Measurements from ENCODE around the gene APBA2.

Gene APBA2

DNA sequence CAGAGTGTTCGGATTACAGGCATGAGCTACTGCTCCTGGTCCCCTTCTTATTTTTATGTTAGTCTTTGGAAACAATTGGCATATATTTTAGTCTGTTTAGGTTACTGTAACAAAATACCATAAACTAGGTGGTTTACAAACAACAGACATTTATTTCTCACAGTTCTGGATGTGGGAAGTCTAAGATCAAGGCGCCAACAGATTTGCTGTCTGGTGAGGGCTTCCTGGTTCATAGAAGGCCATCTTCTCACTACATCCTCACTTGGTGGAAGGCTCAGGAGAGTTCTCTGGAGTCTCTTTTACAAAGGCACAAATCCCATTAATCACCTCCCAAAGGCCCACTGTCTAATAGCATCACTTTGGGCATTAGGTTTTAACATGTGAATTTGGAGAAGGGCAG lies 101.0 kb downstream of the APBA2 start:
- no peak for DNase-seq

DNA sequence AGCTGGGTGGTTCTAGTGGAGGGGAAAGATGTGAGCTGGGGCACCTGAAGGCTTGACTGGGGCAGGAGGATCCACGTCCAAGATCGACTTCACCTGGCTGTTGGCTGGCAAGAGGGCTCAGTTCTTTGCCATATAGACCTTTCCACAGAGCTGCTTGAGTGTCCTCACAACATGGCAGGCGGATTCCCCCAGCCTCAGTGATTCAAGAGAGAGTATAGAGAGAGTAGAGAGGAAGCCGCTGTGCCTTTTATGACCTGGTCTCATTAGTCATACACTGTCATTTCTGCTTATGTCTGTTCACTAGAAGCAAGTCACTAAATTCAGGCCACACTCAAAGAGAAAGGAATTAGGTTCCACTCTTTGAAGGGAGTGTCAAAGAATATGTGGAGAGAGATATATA lies 101.6 kb downstream of the APBA2 start:
- no peak for DNase-seq

DNA sequence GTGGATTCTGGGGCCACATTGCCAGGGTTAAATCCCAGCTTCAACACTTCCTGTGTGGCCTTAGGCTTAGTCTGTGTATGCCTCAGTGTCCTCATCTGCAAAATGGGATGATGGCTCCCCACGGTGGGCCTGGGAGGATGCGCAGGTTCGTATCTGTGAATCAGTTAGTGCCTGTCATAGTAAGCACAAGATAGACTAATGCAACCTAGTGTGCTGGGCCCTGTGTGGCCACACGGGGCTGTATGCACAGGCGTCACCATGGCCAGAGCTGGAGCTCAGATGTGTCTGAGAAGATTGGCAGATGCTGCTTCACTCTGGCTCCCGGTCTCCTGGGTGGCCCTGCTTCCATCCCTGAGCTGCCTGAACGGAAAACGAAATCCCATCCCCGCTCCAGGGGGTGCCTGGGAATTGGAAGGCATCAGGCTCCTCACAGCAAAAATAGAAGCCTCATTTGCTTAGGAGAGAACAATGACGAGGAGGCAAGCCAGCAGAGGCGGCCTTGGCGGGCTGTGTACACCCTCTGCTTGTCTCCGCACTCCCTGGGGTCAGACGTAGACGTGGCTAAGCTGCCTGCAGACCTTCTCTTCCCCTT lies 103.6 kb downstream of the APBA2 start:
- peak in 1 of 2 experiments; percentile 60 for DNase-seq

DNA sequence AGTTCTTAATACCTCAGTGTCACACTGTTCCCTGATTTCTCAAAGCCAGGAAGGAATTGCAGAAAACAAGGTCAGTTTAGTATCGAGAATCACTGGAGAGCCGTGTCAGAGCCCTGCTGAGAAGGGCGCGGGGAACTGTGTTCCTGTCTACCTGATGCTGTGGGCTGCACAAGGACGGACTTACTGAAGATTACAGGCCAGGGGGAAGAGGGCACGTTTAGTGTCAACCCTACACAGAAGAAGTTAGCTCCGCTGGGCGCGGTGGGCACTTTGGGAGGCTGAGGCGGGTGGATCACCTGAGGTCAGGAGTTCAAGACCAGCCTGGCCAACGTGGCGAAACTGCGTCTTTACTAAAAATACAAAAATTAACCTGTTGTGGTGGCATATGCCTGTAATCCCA lies 104.1 kb downstream of the APBA2 start:
- no peak for DNase-seq

DNA sequence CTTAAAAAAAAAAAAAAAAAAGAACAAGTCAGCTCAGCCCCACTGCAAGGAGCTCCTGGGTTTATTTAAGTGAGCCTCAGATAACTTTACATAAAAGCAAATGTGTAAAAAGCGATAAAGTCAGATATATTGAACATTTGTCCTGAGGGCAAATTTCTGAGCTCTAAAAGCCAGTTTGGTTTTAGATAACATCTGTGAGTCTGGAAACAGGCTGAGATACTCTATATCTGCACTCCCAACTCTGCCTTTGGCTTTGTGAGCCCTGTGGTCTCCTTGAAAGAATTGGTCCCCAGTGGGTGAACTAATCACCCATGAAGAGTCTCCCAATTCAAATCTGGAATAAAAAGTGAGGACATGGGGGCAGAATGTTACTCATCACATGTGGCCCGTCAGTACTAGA lies 104.6 kb downstream of the APBA2 start:
- no peak for DNase-seq

DNA sequence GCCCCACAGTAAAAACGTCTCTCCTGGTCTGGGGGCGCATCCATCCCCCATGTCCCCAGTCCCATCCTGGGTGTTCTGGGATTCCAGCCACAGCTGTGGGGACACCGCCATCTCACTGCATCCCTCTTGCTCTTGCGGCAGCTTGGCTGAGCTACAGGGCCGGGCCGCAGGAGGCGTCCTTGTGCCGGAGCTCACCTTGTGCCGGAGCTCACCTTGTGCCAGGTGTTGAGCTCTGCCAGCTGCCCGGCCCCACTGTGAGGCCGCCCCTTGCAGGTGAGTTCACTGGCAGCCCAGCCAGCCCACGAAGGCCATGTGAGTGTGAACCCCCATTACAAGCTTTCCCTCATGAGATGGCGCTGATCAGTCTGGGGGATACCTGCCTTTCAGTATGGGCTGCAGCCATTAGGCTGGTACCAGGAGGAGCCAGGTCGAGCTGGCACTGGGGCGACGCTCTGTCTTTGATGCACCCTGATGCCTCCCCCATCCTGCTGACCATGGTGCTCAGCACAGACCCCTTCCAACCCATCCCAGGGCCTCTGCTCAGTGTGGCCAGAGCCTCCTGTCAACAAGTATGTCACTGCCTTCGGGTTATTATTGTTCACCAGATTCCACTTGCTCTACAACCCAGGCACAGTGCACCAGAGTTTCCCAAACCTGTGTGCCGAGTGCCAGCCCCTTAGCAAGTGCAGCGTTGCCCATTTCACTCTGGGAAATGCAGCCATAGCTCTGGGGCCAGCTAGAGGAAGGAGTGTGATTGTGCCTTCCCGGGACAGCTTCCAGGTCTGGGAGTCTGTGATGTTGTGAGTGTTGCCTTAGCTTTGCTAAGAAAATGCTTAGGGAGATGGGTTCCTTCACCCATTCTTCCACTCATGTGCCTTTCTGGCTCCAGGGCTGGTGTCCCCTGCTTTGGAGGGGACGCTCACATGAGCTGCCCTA lies 105.7 kb downstream of the APBA2 start:
- no peak for DNase-seq

DNA sequence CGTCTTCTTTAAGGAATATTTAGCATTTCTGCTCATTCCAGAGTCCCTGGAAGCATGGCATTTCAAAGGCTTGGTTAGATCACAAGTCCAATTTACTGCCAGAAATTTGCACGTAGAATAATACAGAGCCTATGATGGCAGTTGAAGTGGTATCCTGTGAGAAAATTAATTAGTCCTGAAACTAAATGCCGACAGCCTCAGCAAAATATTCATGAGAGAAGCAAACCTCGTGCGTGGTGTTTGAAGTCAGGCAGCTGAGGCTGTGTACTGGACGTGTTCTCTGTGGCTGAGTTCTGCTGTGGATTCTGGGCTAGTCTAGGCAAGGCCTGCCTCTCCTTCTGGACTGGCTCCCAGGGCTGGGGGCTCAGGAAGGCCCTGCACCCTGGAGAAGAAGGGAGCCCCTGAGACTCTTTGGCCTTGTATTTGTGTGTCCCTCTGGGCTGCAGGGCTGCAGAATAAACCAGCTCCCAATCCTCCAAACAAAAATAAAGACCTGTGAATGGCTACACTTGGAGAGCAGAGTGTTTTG lies 106.6 kb downstream of the APBA2 start:
- DNase-seq, result no peak

DNA sequence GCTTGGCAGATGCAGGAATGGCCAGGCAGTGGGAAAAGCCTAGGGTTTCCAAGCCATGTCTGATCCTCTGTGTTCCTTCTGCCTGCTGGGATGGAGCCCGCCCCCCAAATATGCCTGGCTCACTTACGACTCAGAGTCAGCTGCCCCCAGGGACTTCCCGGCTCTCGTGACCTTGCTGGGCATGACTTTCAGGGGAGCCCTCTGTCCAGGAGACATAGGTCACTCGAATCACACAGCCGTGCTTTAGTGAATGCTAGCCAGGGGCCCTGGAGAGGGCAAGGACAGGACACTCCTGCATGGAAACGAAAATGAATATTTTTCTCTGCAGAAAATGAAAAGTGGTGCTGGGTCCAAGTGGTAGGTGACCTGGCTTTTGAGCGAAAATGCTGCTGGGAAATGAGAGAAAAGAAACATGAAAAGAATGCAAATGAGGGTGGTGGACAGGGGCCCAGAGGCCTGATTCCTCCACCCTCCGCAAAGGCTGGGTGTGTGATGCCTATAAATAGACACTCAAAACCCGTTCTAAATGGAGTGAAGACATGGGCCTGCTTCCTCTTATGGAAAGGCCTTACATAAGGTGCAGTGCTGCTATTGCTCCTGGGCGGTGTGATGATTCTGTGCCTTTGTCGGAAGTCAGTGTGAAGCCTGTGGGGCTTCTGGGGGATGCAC lies 107.4 kb downstream of the APBA2 start:
- DNase-seq, result no peak

DNA sequence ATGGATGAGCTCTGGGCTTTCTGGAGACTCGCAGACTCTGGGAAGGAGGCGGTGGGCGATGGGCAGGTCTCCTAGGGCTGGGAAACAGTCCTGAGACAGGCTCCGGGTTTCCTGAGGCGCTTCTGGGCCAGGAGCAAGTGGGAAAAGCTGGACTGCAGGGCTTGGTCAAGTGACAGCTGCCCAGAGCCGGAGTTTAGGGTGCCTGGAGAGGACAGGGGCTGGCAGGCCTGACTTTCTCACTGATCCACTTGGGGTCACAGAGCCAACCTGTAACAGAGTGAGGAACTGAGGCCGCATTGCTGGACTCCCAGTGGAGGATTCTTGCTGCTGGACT lies 107.9 kb downstream of the APBA2 start:
- DNase-seq, result no peak

DNA sequence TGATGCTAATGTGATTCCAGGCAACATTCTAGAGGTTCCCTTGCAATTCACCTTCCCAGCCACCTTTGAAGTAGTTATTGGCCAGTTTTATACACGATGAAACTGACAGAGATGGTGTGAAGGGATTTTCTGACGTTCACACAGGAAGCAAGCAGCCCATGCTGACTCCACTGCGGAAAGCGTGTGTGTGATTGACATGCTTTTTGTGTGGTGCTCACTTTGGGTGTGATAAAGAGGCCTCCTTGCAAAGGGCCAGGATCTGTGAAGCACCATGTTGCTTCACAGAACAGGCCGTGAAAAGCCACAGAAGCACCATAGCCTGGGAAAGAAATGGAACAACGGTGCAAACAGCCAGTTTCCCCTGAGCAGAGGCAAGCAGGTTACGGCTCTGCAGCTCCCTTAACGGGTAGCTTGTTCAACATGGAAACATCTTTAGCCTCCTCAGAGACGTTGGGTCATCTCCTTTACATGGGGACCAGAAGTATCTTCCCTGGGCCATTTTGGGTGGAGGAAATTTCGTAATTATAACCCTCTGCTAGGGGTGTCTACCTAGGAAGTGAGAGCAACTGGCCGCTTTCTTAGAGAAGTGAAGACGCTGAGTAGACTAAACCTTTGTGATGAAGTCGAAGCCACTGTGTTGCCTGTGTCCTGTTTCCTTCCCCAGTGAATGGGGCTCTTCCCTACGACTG lies 108.5 kb downstream of the APBA2 start:
- no peak for DNase-seq

DNA sequence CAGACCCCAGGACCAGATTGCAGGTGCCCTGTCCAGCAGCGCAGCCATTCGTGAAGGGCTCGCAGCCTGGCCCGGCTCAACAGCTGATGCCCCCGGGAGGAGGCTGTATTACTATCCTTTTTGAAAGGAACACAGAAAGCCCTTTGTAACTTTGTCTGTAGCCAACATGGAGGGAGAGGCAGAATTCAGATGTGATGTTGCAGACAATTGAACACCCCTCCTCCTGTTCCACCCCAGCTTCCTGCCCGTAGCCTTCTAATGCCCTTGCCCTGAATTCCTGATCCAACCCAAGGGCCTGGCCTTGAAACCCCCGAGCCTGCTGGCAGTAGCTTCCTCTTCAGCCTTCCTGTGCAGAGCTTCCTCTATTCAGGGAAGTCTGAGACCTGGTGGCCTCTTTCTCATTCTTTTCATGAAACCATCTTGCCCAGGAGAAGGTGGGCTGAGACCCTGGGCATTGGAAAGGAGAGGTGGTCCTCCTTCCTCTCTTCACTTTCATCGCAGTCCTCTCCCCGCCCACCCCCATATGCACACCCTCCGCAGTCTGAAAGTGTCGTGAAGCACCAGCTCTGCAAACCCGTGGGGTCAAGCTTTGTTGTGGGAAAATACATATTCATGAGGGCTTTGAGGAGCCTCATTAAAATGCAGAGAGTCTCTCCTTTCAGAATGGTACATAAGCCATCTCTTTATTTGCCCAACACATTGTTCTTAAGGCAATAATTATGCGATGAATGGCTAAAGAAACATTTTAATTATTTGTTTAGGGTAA lies 109.2 kb downstream of the APBA2 start:
- no peak for DNase-seq

DNA sequence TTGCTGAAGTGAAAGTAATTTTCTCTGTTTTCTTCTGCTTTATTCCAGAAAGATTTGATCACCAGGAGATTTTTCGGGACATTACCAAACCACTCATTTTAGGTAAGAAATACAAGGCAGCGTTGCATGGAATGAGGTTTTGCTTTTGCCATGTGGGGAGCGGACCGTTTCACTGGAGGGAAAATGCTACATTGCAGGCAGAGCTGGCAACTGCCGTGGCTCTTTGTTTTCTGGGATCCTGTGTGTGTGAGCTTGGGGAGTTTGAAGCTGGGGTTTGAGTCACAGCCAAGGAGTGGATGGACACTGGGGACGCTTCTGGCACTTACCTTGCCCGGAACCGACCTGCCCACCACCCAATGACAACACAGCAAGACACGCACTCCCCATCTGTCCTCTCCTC lies 109.9 kb downstream of the APBA2 start:
- DNase-seq, result no peak

DNA sequence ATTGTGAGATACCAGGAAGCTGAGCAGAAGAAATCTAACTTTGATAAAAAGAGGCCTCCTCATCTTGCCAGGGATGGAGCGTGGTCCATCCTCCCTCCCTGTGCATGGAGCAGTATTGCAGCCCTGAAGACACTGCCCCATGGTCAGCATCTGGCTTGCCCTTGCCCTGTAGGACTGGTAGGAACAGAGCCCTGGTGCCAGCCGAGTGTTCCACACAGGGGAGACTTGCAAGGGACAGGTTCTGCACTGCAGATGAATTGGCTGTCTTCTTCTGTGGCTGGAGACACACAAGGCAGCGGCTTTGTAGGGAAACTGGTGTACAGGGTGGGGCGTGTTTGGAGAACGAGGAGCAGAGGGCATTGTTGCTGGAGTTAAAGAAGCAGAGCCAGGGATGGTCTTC lies 110.5 kb downstream of the APBA2 start:
- no peak for DNase-seq

DNA sequence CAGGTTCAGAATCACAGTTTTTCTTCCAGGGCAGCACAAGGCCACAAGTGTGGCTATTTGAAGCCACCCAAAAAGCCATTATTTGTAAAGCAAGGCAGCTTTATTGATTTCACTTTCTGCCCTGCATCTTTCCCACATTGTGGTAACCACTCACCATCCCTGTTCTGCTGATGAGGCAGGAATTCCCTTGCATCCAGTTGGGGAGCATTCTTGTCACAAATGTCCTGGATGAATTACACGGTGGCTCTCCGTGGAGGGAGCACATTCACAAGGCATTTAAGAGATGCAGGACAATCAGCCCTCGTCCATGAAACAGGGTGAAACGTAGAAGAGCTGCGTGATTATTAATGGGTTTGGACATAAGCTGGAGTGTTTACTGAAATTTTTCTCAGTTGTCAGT lies 111.2 kb downstream of the APBA2 start:
- no peak for DNase-seq

DNA sequence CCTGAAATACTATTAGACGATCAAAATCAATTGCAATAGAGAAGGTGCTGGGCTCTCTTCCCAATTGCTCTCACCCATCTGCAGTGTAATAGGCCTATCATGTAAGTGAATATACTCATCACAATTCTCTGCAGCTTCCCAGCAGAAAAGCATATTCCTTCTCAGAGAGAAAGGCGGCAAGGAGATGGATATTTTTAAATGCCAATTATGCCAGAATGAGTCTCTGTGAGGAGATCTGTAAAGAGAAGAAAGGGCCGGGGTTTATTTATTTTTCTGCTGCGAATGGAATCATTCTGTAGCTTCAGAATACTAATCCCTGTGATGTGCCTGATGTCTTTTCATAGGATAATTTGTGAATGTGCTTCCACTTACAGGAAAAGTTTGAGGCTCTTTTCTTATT lies 112.0 kb downstream of the APBA2 start:
- DNase-seq, result no peak

DNA sequence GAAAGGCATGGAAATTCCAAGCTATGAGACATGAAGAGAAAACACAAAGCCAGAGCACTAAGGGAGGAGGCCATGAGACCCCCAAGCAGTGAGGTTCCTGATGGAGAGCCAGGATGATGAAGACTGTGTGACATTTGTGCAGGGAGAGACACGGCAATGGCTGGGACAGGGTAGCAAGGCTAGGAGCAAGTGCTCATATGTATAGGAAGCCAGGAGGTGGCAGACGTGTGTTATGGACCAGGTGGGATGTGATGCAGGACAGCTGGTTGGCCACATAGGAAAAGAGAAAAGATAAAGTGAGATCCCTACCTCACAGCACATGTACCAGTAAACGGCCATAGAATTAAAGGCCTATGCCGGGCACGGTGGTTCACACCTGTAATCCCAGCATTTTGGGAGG lies 112.7 kb downstream of the APBA2 start:
- DNase-seq, result no peak

DNA sequence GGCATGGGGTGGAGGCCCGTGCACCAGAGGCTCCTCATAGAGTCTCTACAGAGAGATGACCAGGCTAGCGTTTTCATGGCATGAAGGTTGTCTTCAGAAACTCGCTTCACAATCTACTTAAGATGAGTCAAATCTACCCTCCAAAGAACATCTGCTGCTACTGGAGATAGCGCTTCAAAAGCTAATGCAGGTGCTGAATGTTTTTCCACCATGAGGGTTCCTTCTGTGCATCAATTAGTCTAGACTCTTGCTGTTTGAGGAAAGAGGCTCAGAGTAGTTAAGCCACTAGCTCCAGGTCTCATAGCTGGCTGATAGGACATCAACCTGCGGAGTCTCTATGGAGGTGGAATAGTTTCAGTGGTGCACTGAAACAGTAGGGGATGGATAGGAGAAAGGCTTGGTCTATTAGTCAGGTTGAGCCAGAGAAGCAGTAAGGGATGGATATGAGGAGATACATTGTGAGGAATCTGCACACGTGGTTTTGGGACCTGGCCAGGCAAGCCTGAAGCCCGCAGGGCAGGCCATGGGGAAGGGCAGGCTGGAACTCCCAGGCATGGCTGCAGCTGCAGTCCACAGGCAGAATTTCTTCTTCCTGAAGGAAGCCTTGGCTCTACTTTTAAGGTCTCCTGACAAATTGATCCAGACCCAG lies 117.5 kb downstream of the APBA2 start:
- no peak for DNase-seq

DNA sequence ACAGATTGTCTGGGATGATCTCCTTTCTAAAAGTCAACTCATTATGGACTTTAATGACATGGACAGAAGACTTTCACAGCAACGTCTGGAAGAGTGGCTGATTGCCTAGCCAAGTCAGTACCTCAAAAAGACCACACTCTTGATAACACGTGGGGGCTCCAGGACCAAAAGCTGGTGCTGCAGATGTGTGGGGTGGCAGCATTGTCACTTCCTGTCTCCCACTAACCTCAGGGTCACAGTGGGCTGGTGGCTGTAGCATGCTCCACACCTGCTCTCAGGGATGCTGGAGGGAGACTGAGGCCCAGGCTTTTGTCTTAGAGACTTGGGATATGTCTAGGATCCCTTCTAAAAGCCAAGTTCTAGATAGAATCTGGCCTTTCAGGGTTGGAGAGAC lies 118.1 kb downstream of the APBA2 start:
- DNase-seq, result no peak

DNA sequence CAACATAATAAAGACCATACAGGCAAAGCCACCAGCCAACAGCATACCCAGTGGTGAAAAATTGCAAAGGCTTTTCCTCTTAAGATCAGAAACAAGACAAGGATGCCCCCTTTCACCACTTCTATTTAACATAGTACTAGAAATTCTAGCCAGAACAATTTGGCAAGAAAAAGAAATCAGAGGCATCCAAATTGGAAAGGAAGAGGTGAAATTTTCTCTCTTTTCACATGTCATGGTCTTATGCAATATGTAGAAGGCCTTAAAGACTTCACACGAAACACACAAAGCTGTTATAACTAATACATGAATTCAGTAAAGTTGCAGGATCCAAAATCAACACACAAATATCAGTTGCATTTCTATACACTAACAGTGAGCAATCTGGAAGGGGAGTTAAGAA lies 120.2 kb downstream of the APBA2 start:
- no peak for DNase-seq

DNA sequence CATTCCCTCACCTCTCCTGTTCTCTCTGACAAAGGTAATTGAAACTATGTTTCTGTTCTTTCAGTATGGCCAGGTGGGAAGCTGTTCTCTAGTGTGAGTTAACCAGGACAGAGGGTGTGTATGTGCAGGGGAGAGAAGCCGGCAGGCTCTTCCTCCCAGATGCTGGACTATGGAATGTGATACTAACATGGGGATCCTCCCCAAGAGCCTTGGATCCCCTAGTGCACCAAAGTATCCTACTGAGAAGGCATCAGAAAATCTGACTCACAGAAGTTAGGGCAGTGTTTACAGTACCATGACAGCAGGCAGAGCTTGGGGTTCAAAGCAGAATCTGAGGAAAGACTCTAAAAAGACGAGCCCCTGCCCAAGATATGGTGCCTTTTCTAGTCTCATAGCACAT lies 123.1 kb downstream of the APBA2 start:
- DNase-seq, result no peak

DNA sequence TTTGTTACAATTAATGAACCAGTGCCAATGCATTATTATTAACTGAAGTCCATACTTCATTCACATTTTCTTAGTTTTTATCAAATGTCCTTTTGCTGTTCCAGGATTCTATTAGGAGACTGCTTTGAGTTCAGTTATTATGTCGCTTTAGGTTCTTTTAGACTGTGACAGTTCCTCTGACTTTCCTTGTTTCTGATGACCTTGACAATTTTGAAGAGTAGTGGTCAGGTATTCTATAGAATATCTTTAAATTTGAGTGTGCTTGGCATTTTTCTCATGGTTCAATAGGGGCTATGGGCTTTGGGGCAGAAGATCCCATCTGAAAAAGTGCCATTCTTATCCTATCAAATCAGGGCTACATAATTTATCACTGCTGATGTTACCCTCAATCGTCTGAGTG lies 126.3 kb downstream of the APBA2 start:
- no peak for DNase-seq

DNA sequence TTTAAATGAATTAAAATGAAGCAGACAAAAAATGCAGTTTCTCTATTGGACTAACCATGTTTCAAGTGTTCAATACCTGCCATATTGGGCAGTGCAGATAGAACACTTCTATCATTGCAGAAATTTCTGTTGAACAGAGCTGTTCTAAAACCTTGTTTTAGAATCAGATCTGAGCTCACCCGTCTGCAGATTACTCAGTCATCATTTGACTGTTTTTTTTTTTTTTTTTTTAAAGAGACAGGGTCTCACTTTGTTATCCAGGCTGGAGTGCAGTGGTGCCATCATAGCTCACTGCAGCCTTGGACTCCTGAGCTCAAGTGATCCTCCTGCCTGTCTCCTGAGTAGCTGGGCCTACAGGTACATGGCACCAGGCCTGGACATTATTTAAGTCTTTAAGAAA lies 128.7 kb downstream of the APBA2 start:
- DNase-seq, result no peak

All from cerebellar nuclear complex (tissue), 1 donor.